K562 (cell line): ENCODE measurements around the gene RAP1GAP2. TPM values are rescaled to one million over a fixed set of nuclear protein-coding genes. Genes with fewer than 3 reads are reported as not detected.

Source experiments
- DIDO1 ChIP-seq: fragments of 450-650 bp; IDR thresholded peaks from 2 replicates; pipeline ENCODE4 v1.6.1; 2016; ENCODE audit warnings: low read depth, missing biosample characterization, missing genetic modification characterization
- ELF1 ChIP-seq: fragments of 200-800 bp; sonication (Bioruptor generic); IDR thresholded peaks from 2 replicates; pipeline ENCODE4 v1.6.1; 2016; ENCODE audit warnings: missing genetic modification characterization, missing compliant biosample characterization
- ELF4 ChIP-seq: fragments of 450-650 bp; formaldehyde crosslinking; IDR thresholded peaks from 2 replicates; pipeline ENCODE4 v1.4.0; 2022; ENCODE audit warnings: missing genetic modification characterization
- FOXJ2 ChIP-seq: fragments of 200-800 bp; sonication (Bioruptor generic); IDR thresholded peaks from 2 replicates; pipeline ENCODE4 v1.6.1; 2016; ENCODE audit warnings: missing genetic modification characterization, missing compliant biosample characterization
- HDAC6 ChIP-seq: IDR thresholded peaks from 2 replicates; pipeline ENCODE4 v1.6.1; 2012; ENCODE audit warnings: low read depth, mild to moderate bottlenecking, control low read depth, inconsistent platforms, low read length, moderate library complexity
- HMG20B ChIP-seq: fragments of 250-450 bp; sonication (Bioruptor Pico); IDR thresholded peaks from 2 replicates; pipeline ENCODE4 v1.5.0; 2021; ENCODE audit warnings: mild to moderate bottlenecking
- MAFG ChIP-seq: fragments of 450-650 bp; conservative IDR thresholded peaks from 2 replicates; pipeline ENCODE4 v1.6.1; 2016; ENCODE audit warnings: missing genetic modification characterization, missing compliant biosample characterization
- POLR3G ChIP-seq: IDR thresholded peaks from 2 replicates; pipeline ENCODE4 v1.6.1; 2011; ENCODE audit not compliant: insufficient read length, insufficient replicate concordance; ENCODE audit errors: extremely low read depth
- PTRF ChIP-seq: fragments of 450-650 bp; IDR thresholded peaks from 2 replicates; pipeline ENCODE4 v1.6.1; 2016; ENCODE audit warnings: mild to moderate bottlenecking, missing genetic modification characterization, missing compliant biosample characterization
- RFX1 ChIP-seq: fragments of 450-650 bp; IDR thresholded peaks from 2 replicates; pipeline ENCODE4 v1.6.1; 2016; ENCODE audit warnings: mild to moderate bottlenecking, moderate library complexity
- SIRT6 ChIP-seq: IDR thresholded peaks from one replicate; pipeline ENCODE4 v1.6.1; 2012; ENCODE audit warnings: low read depth, mild to moderate bottlenecking, control low read depth, inconsistent platforms, low read length, moderate library complexity
- SOX6 ChIP-seq: fragments of 450-650 bp; IDR thresholded peaks from 2 replicates; pipeline ENCODE4 v1.6.1; 2014; ENCODE audit warnings: mild to moderate bottlenecking
- TCF7 ChIP-seq: sonication (generic); IDR thresholded peaks from 2 replicates; pipeline ENCODE4 v1.6.1; 2016; ENCODE audit warnings: antibody characterized with exemption, borderline replicate concordance
- ZKSCAN8 ChIP-seq: fragments of 200-800 bp; sonication (Bioruptor generic); IDR thresholded peaks from 2 replicates; pipeline ENCODE4 v1.6.1; 2016; ENCODE audit warnings: missing genetic modification characterization, missing compliant biosample characterization
- ZNF274 ChIP-seq: IDR thresholded peaks from 2 replicates; pipeline ENCODE4 v1.6.1; 2011; ENCODE audit warnings: low read depth, mild to moderate bottlenecking, low read length, moderate library complexity, borderline replicate concordance
- ZNF764 ChIP-seq: fragments of 250-450 bp; sonication (Bioruptor Pico); IDR thresholded peaks from 2 replicates; pipeline ENCODE4 v1.4.0; 2020; ENCODE audit warnings: low read depth, mild to moderate bottlenecking, moderate library complexity
- polyA plus RNA-seq, 8 experiments: library from polyadenylated mRNA; depleted of rRNA in 4 of 8; stranded (reverse) in 5 of 8; unstranded in 3 of 8; fragments of >200 nt; fragmentation: Nextera tagmentation in 2 of 8; fragmentation: Illumina TruSeq in 1 of 8; extraction: Ambion mirVana in 2 of 8; extraction: Trizol in 1 of 8; gene quantifications; 2 replicates each; pipeline versions ENCODE4 v1.2.1 to v1.2.3, GENCODE V29; 2011 to 2014; ENCODE audit warnings: inconsistent platforms in 1 of 8, missing spikeins in 1 of 8
- total RNA-seq, 7 experiments: library from RNA; depleted of rRNA in 6 of 7; stranded (reverse); fragments of >200 nt in 6 of 7; fragmentation: Illumina TruSeq in 2 of 7; extraction: Trizol in 2 of 7; gene quantifications; 2 replicates each; pipeline versions ENCODE4 v1.2.1 to v1.2.3, GENCODE V29; 2011 to 2021; ENCODE audit warnings: low replicate concordance in 1 of 7
- TF ChIP-seq, protein P1 (sequence below): fragments of 250-450 bp; sonication (Bioruptor Pico); IDR thresholded peaks from 2 replicates; pipeline ENCODE4 v1.5.0; 2021
- TF ChIP-seq, protein P2 (sequence below), 3 experiments: fragments of 200-800 bp in 1 of 3; sonication (Bioruptor generic) in 1 of 3; sonication (generic) in 1 of 3; formaldehyde crosslinking in 1 of 3; IDR thresholded peaks; 2 replicates each; pipeline versions ENCODE4 v1.6.1 to v1.8.0; 2016 to 2022; ENCODE audit warnings: mild to moderate bottlenecking in 2 of 3, missing compliant biosample characterization in 2 of 3, missing genetic modification characterization in 2 of 3, missing genetic modification reagents in 1 of 3
- TF ChIP-seq, protein P3 (sequence below): IDR thresholded peaks from 2 replicates; pipeline ENCODE4 v1.6.1; 2011; ENCODE audit warnings: borderline replicate concordance, low read depth, mild to moderate bottlenecking, moderate library complexity, low read length; ENCODE audit not compliant: insufficient read depth, poor library complexity, severe bottlenecking
- TF ChIP-seq, protein P4 (sequence below): sonication (generic); formaldehyde crosslinking; IDR thresholded peaks from 2 replicates; pipeline ENCODE4 v1.8.0; 2022; ENCODE audit warnings: mild to moderate bottlenecking, missing genetic modification reagents

The RAP1GAP2 gene
- total and polyA plus RNA-seq, 9 of the 15 experiments (the other 6 are each of a cell fraction or from before 2014, with no cell fraction given): 0.01 to 1.3 (median 0.42) TPM; not detected in 1

DNA sequence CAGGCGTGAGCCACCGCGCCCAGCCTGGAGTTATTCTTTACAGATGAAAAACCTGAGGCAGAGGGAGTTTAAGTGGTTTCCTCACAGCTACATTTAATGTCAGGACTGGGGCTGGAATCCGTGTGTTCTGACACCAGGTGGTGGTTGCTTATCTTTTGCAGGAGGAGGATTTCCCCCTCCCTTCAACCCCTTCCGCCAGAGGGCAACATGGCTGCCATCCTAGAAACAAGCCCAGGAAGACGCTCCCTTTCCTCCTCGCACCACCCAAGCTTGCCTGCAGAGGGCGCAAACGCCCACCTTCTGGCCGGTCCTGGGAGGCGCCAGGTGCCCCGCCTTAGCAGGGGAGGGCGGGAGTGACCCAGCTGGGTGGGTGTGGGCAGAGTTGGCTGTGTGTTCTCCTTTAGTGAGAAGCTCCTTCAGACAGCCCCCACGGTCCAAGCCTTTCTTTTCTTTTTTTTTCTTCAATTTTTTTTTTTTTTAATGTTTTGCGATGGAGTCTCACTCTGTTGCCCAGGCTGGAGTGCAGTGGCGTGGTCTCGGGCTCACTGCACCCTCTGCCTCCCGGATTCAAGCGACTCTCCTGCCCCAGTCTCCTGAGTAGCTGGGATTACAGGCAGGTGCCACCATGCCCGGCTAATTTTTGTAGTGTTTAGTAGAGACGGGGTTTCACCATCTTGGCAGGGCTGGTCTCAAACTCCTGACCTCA lies 9.9 kb upstream of the RAP1GAP2 start (continued):
- TF ChIP-seq, protein P1, sequence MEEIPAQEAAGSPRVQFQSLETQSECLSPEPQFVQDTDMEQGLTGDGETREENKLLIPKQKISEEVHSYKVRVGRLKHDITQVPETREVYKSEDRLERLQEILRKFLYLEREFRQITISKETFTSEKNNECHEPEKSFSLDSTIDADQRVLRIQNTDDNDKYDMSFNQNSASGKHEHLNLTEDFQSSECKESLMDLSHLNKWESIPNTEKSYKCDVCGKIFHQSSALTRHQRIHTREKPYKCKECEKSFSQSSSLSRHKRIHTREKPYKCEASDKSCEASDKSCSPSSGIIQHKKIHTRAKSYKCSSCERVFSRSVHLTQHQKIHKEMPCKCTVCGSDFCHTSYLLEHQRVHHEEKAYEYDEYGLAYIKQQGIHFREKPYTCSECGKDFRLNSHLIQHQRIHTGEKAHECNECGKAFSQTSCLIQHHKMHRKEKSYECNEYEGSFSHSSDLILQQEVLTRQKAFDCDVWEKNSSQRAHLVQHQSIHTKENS (CRISPR knock-in tag): no peak
- no peak for TF ChIP-seq HDAC6
- peak; percentile 66 for TF ChIP-seq RFX1
- no peak for TF ChIP-seq MAFG (tag)
- TF ChIP-seq, protein P2, sequence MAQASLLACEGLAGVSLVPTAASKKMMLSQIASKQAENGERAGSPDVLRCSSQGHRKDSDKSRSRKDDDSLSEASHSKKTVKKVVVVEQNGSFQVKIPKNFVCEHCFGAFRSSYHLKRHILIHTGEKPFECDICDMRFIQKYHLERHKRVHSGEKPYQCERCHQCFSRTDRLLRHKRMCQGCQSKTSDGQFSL (CRISPR knock-in tag; IDR thresholded peaks at IDR 0.05): no peak
- TF ChIP-seq, protein P2 (tag; IDR thresholded peaks at IDR 0.05): no peak
- TF ChIP-seq POLR3G: no peak
- no peak for TF ChIP-seq DIDO1
- TF ChIP-seq ELF1: peak; percentile 66
- no peak for TF ChIP-seq PTRF (tag)
- TF ChIP-seq SOX6: no peak
- no peak for TF ChIP-seq ZKSCAN8 (CRISPR knock-in tag)
- TF ChIP-seq TCF7: no peak
- TF ChIP-seq ELF4 (CRISPR knock-in tag): no peak
- no peak for TF ChIP-seq ZNF764 (CRISPR knock-in tag)
- TF ChIP-seq, protein P3, sequence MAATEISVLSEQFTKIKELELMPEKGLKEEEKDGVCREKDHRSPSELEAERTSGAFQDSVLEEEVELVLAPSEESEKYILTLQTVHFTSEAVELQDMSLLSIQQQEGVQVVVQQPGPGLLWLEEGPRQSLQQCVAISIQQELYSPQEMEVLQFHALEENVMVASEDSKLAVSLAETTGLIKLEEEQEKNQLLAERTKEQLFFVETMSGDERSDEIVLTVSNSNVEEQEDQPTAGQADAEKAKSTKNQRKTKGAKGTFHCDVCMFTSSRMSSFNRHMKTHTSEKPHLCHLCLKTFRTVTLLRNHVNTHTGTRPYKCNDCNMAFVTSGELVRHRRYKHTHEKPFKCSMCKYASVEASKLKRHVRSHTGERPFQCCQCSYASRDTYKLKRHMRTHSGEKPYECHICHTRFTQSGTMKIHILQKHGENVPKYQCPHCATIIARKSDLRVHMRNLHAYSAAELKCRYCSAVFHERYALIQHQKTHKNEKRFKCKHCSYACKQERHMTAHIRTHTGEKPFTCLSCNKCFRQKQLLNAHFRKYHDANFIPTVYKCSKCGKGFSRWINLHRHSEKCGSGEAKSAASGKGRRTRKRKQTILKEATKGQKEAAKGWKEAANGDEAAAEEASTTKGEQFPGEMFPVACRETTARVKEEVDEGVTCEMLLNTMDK: peak; percentile 23
- TF ChIP-seq FOXJ2 (tag): no peak
- TF ChIP-seq, protein P4, sequence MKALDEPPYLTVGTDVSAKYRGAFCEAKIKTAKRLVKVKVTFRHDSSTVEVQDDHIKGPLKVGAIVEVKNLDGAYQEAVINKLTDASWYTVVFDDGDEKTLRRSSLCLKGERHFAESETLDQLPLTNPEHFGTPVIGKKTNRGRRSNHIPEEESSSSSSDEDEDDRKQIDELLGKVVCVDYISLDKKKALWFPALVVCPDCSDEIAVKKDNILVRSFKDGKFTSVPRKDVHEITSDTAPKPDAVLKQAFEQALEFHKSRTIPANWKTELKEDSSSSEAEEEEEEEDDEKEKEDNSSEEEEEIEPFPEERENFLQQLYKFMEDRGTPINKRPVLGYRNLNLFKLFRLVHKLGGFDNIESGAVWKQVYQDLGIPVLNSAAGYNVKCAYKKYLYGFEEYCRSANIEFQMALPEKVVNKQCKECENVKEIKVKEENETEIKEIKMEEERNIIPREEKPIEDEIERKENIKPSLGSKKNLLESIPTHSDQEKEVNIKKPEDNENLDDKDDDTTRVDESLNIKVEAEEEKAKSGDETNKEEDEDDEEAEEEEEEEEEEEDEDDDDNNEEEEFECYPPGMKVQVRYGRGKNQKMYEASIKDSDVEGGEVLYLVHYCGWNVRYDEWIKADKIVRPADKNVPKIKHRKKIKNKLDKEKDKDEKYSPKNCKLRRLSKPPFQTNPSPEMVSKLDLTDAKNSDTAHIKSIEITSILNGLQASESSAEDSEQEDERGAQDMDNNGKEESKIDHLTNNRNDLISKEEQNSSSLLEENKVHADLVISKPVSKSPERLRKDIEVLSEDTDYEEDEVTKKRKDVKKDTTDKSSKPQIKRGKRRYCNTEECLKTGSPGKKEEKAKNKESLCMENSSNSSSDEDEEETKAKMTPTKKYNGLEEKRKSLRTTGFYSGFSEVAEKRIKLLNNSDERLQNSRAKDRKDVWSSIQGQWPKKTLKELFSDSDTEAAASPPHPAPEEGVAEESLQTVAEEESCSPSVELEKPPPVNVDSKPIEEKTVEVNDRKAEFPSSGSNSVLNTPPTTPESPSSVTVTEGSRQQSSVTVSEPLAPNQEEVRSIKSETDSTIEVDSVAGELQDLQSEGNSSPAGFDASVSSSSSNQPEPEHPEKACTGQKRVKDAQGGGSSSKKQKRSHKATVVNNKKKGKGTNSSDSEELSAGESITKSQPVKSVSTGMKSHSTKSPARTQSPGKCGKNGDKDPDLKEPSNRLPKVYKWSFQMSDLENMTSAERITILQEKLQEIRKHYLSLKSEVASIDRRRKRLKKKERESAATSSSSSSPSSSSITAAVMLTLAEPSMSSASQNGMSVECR (CRISPR knock-in tag): no peak
- TF ChIP-seq ZNF274: no peak
- no peak for TF ChIP-seq SIRT6
- TF ChIP-seq HMG20B (CRISPR knock-in tag): no peak
